Keratinocyte (primary cell): Measurements from ENCODE around the gene ITGB4. TPM values are rescaled to one million over a fixed set of nuclear protein-coding genes. Genes with fewer than 3 reads are reported as not detected.

Source experiments
- DNase-seq: peaks from one replicate; pipeline ENCODE4 v3.0.0-alpha.2; 2011; ENCODE audit warnings: low read depth, missing footprints, low spot score
- FAIRE-seq: peaks from 2 replicates; lab custom pipeline; 2011; peaks lifted over from hg19 to GRCh38; lab: Jason Lieb, UNC
- H2AFZ ChIP-seq: 2 replicates; pipeline ENCODE4 v1.6.0; 2012; ENCODE audit warnings: low read length, control low read depth, inconsistent platforms; ENCODE audit not compliant: control insufficient read depth
- H3K27ac ChIP-seq: 2 replicates; pipeline ENCODE4 v1.5.1; 2011; ENCODE audit warnings: low read length; ENCODE audit not compliant: control insufficient read depth, insufficient read depth
- H3K27me3 ChIP-seq: 3 replicates; pipeline ENCODE4 v1.6.0; 2011; ENCODE audit warnings: low read length; ENCODE audit not compliant: control insufficient read depth, insufficient read depth; ENCODE audit errors: extremely low read depth
- H3K36me3 ChIP-seq, 2 experiments: 2 replicates in 1 of 2; 3 replicates in 1 of 2; pipeline ENCODE4 v1.5.1; 2011; ENCODE audit warnings: low read length in 2 of 2, mild to moderate bottlenecking in 1 of 2; ENCODE audit not compliant: control insufficient read depth in 2 of 2, insufficient read depth in 2 of 2; ENCODE audit errors: extremely low read depth in 1 of 2
- H3K4me1 ChIP-seq: 3 replicates; pipeline ENCODE4 v1.5.1; 2011; ENCODE audit warnings: low read length; ENCODE audit not compliant: control insufficient read depth, insufficient read depth; ENCODE audit errors: extremely low read depth
- H3K4me2 ChIP-seq: 3 replicates; pipeline ENCODE4 v1.6.0; 2011; ENCODE audit warnings: low read depth, low read length; ENCODE audit not compliant: control insufficient read depth, insufficient read depth; ENCODE audit errors: extremely low read depth
- H3K4me3 ChIP-seq, 3 experiments: fragments of 200-600 bp in 1 of 3; sonication (generic) in 1 of 3; 2 replicates in 2 of 3; 3 replicates in 1 of 3; pipeline ENCODE4 v1.5.1; 2011 to 2016; ENCODE audit warnings: low read length in 3 of 3, mild to moderate bottlenecking in 3 of 3, control low read depth in 2 of 3, inconsistent platforms in 1 of 3, low read depth in 1 of 3, mixed read lengths in 1 of 3, mixed run types in 1 of 3, moderate library complexity in 1 of 3; ENCODE audit not compliant: control insufficient read depth in 2 of 3, insufficient read depth in 2 of 3; ENCODE audit errors: extremely low read depth in 1 of 3
- H3K79me2 ChIP-seq: 2 replicates; pipeline ENCODE4 v1.6.0; 2012; ENCODE audit warnings: low read length; ENCODE audit not compliant: control insufficient read depth, insufficient read depth
- H3K9ac ChIP-seq: 3 replicates; pipeline ENCODE4 v1.6.0; 2011; ENCODE audit warnings: low read length; ENCODE audit not compliant: control insufficient read depth, insufficient read depth; ENCODE audit errors: extremely low read depth
- H3K9me1 ChIP-seq: 3 replicates; pipeline ENCODE4 v1.6.0; 2011; ENCODE audit warnings: low read length; ENCODE audit not compliant: control insufficient read depth, insufficient read depth; ENCODE audit errors: extremely low read depth
- H3K9me3 ChIP-seq: 2 replicates; pipeline ENCODE4 v1.5.1; 2012; ENCODE audit warnings: low read depth, low read length; ENCODE audit not compliant: control insufficient read depth
- H4K20me1 ChIP-seq: 3 replicates; pipeline ENCODE4 v1.6.0; 2011; ENCODE audit warnings: low read length; ENCODE audit not compliant: control insufficient read depth, insufficient read depth; ENCODE audit errors: extremely low read depth
- CTCF ChIP-seq, 3 experiments: IDR thresholded peaks in 1 of 3; conservative IDR thresholded peaks in 1 of 3; optimal IDR thresholded peaks in 1 of 3; 2 replicates in 2 of 3; 3 replicates in 1 of 3; pipeline versions ENCODE3 to v1.5.1; 2011; ENCODE audit warnings: low read length in 3 of 3, mild to moderate bottlenecking in 3 of 3, moderate library complexity in 2 of 3, control low read depth in 1 of 3, inconsistent platforms in 1 of 3; ENCODE audit not compliant: insufficient read depth in 2 of 3; ENCODE audit errors: extremely low read depth in 1 of 3
- EZH2 ChIP-seq: IDR thresholded peaks from one replicate; pipeline ENCODE4 v1.6.1; 2012; ENCODE audit warnings: inconsistent platforms, mild to moderate bottlenecking, low read length, moderate library complexity
- dilution Hi-C: fragments of 300-500 bp; cut with MboI; formaldehyde crosslinking; loops from one replicate; pipeline ENCODE4 v1.7.0; 2020; ENCODE audit warnings: low sequenced_read_pairs; ENCODE audit not compliant: extremely low pct_ligation_motif_present
- polyA plus RNA-seq, 5 experiments: library from polyadenylated mRNA; depleted of rRNA in 3 of 5; stranded (reverse) in 3 of 5; stranded (forward) in 1 of 5; unstranded in 1 of 5; fragments of >200 nt; gene quantifications; 1 replicate in 1 of 5; 2 replicates in 3 of 5; 3 replicates in 1 of 5; pipeline versions ENCODE4 v1.2.1 to v1.2.3, GENCODE V29; 2011 to 2012; ENCODE audit warnings: missing spikeins in 2 of 5, low read depth in 1 of 5, low replicate concordance in 1 of 5

ITGB4 gene
- polyA plus RNA-seq, 1 donor (not counting 4 experiments of a cell fraction or from before 2014, with no cell fraction given), result 761 TPM

DNA sequence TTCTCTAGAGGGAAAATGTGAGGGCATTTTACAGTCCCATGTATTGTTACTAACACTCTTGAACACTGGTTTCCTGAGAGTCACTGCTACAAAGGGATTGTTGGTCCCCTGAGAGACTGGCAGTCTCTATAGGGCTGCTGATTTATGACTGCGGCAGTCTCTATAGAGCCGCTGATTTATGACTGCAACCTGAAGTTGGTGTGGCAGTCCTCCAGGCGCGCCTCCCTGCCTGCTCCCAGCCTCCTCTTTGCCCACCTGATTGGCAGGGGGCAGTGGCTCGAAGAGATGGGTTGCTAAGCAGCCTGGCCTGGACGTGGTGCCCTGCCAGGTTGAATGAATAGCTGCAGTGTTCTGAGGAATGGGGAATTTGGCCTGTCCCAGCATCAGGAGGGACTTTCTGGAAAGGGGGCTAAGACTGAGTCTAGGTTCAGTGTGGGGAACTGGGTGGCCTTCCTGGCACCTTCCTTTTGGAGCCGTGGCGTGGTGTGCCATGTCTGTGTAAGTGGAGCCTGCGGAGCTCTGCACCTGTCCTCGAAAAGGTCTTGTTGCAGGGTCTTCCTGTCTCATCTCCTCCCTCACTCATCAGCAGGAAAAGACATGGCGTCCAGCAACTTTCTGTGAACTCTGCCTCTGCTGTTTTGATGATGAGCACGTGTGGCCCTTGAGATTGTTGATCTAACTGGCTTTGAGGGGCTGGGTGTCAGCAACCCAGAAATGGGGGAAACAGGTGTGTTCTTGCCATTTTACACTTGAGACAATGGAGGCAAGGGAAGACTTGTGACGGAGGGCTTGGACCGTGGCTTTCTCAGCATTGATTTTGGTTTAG, 29.2 kb upstream of the ITGB4 start:
- Histone ChIP-seq H3K9ac (peak overlapping the region; percentile 38), H3K9me3 (no peaks in the 10 kb centered on the region), H3K4me3 (no peak overlapping the region), H3K27ac (peak overlapping the region; percentile 99), H3K4me2 (peak overlapping the region; percentile 73), H3K9me1 (no peaks in the 10 kb centered on the region), H3K27me3 (no peaks in the 10 kb centered on the region), H2AFZ (no peak overlapping the region), H4K20me1 (no peaks in the 10 kb centered on the region), H3K4me1 (peaks cover 98% of the 10 kb centered on the region), H3K79me2 (peaks cover 27% of the 10 kb centered on the region), H3K36me3 (peaks cover 9 to 29% of the 10 kb centered on the region in 2 experiments)
- TF ChIP-seq EZH2, result no peak
- no peak for TF ChIP-seq CTCF (optimal IDR thresholded peaks at IDR 0.05 in 1 of 3, IDR thresholded peaks at IDR 0.05 in 1 of 3, conservative IDR thresholded peaks at IDR 0.05 in 1 of 3; ENCODE audit: extremely low read depth in 1 of 3, insufficient read depth in 2 of 3, low read length in 3 of 3)
- dilution Hi-C loops, result no loop called here
- DNase-seq (no peak), FAIRE-seq (no peak)

DNA sequence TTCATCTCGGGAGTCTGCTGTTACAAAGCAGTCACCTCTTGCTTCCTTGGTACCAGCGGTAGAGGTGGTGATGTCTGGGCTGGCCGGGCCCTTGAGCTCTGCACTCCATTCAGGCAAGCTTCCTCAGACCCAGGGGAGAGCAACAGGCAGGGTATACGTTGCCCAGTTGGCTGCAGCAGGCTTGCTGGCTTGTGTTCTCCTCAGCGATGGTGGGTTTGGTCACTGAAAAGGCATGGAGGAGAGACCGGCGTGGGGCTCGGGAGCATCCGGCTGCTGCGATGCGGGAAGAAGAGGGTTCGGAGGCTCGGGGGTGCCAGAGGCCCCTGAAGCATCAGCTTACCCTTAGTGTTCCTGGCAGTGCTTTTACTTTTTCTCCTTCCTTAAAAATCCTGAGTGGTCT, 28.3 kb upstream of the ITGB4 start:
- dilution Hi-C loops, result no loop called here
- Histone ChIP-seq H3K4me1 (peaks cover 98% of the 10 kb centered on the region), H3K9me1 (no peaks in the 10 kb centered on the region), H3K27ac (peak overlapping the region; percentile 86), H3K27me3 (no peaks in the 10 kb centered on the region), H3K79me2 (peaks cover 21% of the 10 kb centered on the region), H3K4me2 (peak overlapping the region; percentile 45), H3K36me3 (peaks cover 11 to 33% of the 10 kb centered on the region in 2 experiments), H2AFZ (no peak overlapping the region), H3K9ac (peak overlapping the region; percentile 75), H3K9me3 (no peaks in the 10 kb centered on the region), H3K4me3 (no peak overlapping the region), H4K20me1 (no peaks in the 10 kb centered on the region)
- DNase-seq (no peak), FAIRE-seq (no peak)
- TF ChIP-seq EZH2 (no peak), CTCF (optimal IDR thresholded peaks at IDR 0.05 in 1 of 3, IDR thresholded peaks at IDR 0.05 in 1 of 3, conservative IDR thresholded peaks at IDR 0.05 in 1 of 3; ENCODE audit: extremely low read depth in 1 of 3, insufficient read depth in 2 of 3, low read length in 3 of 3) (no peak)
